ENCODE results near the gene NXNL2. TPM values are rescaled to one million over a fixed set of nuclear protein-coding genes. Genes with fewer than 3 reads are reported as not detected.
A peak's percentile ranks its signal among the peaks of the same experiment; 100 is the strongest.

The NXNL2 gene
- total and polyA plus RNA-seq, 5 donors: 0.07 to 0.25 (median 0.23) TPM; not detected in 2

DNA sequence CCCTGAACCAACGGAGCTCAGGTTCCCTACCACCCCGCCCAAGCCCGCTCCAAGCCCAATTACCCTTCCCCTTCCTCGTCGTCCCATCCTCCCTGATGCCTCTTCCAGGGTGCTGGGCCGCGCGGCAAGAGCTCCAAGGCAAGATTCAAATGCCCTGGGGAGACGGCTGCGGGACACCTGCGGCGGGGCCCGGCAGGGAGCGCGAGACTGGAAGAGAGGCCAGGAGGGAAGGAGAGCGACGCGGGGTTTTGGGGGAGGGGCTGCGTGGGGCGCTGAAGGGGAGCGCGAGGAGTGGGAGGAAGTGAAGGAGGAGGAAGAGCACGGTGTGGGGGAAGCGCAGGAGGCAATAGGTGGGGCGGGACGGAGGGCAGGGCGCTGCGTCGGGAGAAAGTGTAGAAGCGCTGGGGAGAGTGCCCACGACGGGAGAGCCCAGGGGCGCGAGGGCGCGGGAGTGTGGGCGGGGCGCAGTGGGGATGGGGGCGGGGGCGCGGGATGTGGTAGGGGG lies 975 bp upstream of the NXNL2 start:
- peaks cover 4% of the 10 kb centered on the region for H3K4me1 ChIP-seq (ENCODE audit: control insufficient read depth, insufficient read depth, low read length)
- 5% methylated on average over 41 of the region's 41 CpGs for WGBS
- intact Hi-C loops (cut with DNase I): no loop called here
- DNase-seq (peak in 1 of 3 donors; percentile 78), ATAC-seq (peak in 1 of 2 donors; percentile 30)
- no peaks in the 10 kb centered on the region for H3K27me3 ChIP-seq (ENCODE audit: control insufficient read depth, insufficient read depth)
- no peak overlapping the region for H3K27ac ChIP-seq (ENCODE audit: low read length)
- H3K9me3 ChIP-seq (ENCODE audit: control insufficient read depth, low read length): no peaks in the 10 kb centered on the region
- H3K4me3 ChIP-seq (ENCODE audit: low read length): peak overlapping the region; percentile 34

- WGBS: 5% methylated on average over 75 of the region's 75 CpGs
These were observed 446 bp downstream of the NXNL2 start for GRCh38 chr9:88535226-88536022.

DNA sequence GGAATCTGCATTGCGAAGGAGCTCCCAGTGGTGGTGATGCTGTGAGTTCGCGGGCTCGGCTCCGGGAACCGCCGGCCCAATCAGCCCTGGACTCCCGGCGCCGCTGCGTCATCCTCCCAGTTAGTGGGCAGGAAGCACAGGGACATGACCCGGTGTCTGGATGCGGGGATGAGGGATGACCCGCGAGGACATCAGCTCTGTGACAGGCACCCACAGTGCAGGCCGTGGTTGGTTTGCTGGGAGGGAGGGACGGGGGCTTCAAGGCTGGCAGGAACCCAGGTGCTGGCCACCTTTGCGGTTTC lies 996 bp downstream of the NXNL2 start:
- Histone ChIP-seq H3K4me1 (ENCODE audit: control insufficient read depth, insufficient read depth, low read length) (peaks cover 4% of the 10 kb centered on the region), H3K27me3 (ENCODE audit: control insufficient read depth, insufficient read depth) (no peaks in the 10 kb centered on the region), H3K27ac (ENCODE audit: low read length) (no peak overlapping the region), H3K9me3 (ENCODE audit: control insufficient read depth, low read length) (no peaks in the 10 kb centered on the region), H3K4me3 (ENCODE audit: low read length) (no peak overlapping the region)
- ATAC-seq: no peak
- intact Hi-C loops (cut with DNase I): no loop called here
- 28% methylated on average over 18 of the region's 18 CpGs for WGBS
- DNase-seq: peak; percentile 39 to 75 (median 73)

More at GRCh38 chr9:88535226-88536022, 446 bp downstream of the NXNL2 start:
- intact Hi-C loops (cut with DNase I): no loop called here
- Histone ChIP-seq H3K4me3 (ENCODE audit: low read length) (peak overlapping the region; percentile 34), H3K4me1 (ENCODE audit: control insufficient read depth, insufficient read depth, low read length) (peaks cover 4% of the 10 kb centered on the region), H3K9me3 (ENCODE audit: control insufficient read depth, low read length) (no peaks in the 10 kb centered on the region), H3K27me3 (ENCODE audit: control insufficient read depth, insufficient read depth) (no peaks in the 10 kb centered on the region), H3K27ac (ENCODE audit: low read length) (no peak overlapping the region)
- DNase-seq: peak in 1 of 3 donors; percentile 66
- ATAC-seq: no peak

DNA sequence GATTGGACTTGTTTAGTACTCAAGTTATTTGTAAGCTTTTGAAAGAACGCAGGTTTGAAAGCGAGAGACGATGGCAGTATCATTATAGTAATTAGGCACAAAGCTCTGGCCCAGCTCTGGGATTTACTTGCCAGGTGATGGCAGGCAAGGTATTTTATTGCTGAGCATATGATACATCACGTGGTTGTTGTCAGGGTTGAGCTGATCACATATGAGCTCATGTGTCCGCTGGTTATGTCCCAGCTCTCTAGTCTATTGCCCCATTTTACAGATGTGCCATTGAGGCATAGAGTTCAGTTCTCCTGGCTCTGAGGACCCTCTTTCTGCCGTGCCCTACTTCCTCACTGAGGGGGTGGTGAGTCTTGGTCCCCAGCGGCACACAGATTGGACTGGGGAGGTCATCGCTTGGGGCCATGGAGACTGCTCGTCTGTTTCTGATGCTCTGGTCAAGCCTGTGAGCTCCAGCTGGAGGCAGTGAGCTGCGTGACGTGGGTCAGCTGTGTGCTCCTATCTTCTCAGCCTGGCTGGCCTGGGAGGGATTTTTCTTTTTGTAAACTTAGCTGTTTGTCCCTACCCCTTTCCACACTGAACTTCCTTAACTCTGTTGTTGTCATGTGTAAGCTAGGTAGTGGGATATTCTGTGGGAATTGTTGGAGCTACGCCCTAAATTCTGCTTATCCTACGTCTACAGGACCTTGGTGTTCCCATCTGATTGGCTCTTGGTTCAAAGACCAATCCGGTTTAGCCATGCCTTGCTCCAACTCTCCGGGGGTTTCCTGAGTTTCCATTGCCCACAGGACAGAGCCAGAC lies 2.2 kb downstream of the NXNL2 start:
- ATAC-seq (peak; percentile 6 to 31), DNase-seq (peak; percentile 50 to 86 (median 82))
- no peak overlapping the region for H3K27ac ChIP-seq (ENCODE audit: low read length)
- H3K4me1 ChIP-seq (ENCODE audit: control insufficient read depth, insufficient read depth, low read length): peaks cover 4% of the 10 kb centered on the region
- no peak overlapping the region for H3K4me3 ChIP-seq (ENCODE audit: low read length)
- 56% methylated on average over 15 of the region's 15 CpGs for WGBS
- H3K9me3 ChIP-seq (ENCODE audit: control insufficient read depth, low read length): no peaks in the 10 kb centered on the region
- H3K27me3 ChIP-seq (ENCODE audit: control insufficient read depth, insufficient read depth): no peaks in the 10 kb centered on the region
- intact Hi-C loops (cut with DNase I): no loop called here

- DNase-seq (peak; percentile 86 to 91 (median 89)), ATAC-seq (peak; percentile 60 to 72)
- Histone ChIP-seq H3K27me3 (ENCODE audit: control insufficient read depth, insufficient read depth) (no peaks in the 10 kb centered on the region), H3K4me1 (ENCODE audit: control insufficient read depth, insufficient read depth, low read length) (peaks cover 4% of the 10 kb centered on the region), H3K9me3 (ENCODE audit: control insufficient read depth, low read length) (no peaks in the 10 kb centered on the region), H3K27ac (ENCODE audit: low read length) (no peak overlapping the region), H3K4me3 (ENCODE audit: low read length) (no peak overlapping the region)
- 20% methylated on average over 1 of the region's 1 CpG for WGBS
- intact Hi-C loops (cut with DNase I): no loop called here
These were observed 2.7 kb downstream of the NXNL2 start for GRCh38 chr9:88537761-88538091.

DNA sequence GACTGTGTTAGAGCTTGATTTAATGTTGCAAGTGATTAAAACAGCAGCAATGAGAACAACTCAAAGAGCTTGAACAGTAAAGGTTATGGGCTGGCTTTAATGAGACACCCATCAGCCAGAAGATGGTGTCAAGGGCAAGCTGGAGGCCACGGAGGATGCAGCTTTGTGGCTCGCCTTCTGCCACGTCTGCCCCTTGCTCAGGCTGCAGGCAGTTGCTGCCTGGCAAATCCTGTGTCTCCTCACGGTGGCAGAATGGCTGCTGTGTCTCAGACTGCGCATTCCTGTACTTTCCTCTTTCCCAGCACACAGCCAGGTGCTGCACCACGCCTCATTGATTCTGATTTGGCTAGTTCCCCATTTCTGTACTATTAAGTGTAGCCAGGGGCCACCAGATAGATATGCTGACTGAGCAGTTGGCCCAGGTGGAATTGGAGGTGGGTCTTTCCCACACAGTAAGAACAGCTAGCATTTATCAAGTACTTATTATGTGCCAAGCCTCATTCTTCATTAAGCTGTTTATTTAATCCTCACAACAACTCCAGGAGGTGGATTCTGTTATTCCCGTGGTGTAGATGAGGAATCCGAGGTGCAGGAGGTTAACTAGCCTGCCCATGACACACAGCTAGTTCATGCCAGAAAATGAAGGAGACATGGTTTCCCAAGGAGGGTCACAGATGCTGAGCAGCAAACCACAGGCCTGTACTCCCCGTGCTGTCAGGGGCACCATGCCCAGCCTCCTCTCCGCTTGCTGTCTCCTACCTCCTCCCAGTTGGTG lies 3.5 kb downstream of the NXNL2 start:
- H3K4me3 ChIP-seq (ENCODE audit: low read length): no peak overlapping the region
- intact Hi-C loops (cut with DNase I): no loop called here
- peaks cover 4% of the 10 kb centered on the region for H3K4me1 ChIP-seq (ENCODE audit: control insufficient read depth, insufficient read depth, low read length)
- 87% methylated on average over 10 of the region's 10 CpGs for WGBS
- ATAC-seq: no peak
- no peak for DNase-seq
- H3K9me3 ChIP-seq (ENCODE audit: control insufficient read depth, low read length): no peaks in the 10 kb centered on the region
- H3K27me3 ChIP-seq (ENCODE audit: control insufficient read depth, insufficient read depth): no peaks in the 10 kb centered on the region
- no peak overlapping the region for H3K27ac ChIP-seq (ENCODE audit: low read length)

DNA sequence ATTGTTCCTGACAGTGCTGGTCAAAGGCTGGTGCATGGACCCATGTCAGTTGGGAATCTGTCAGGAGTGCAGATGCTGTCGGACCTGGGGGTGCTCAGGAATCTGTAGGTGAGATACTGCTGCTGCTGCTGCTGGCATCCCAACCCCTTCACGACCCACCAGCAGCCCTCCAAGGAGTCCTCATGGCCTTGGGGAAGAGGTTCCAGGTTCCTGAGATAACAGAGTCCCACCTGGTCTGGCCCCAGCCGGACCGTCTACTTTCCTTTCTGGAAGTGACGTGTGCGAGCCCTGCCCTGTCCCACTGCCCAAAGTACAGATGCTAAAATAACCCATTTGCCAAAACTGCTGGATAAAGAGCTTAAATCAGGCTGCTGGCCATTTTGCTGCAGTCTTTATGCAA lies 4.3 kb downstream of the NXNL2 start:
- Histone ChIP-seq H3K27me3 (ENCODE audit: control insufficient read depth, insufficient read depth) (no peaks in the 10 kb centered on the region), H3K27ac (ENCODE audit: low read length) (no peak overlapping the region), H3K9me3 (ENCODE audit: control insufficient read depth, low read length) (no peaks in the 10 kb centered on the region), H3K4me3 (ENCODE audit: low read length) (no peak overlapping the region), H3K4me1 (ENCODE audit: control insufficient read depth, insufficient read depth, low read length) (peaks cover 2% of the 10 kb centered on the region)
- intact Hi-C loops (cut with DNase I): no loop called here
- no peak for DNase-seq
- 71% methylated on average over 6 of the region's 6 CpGs for WGBS
- ATAC-seq: no peak

DNA sequence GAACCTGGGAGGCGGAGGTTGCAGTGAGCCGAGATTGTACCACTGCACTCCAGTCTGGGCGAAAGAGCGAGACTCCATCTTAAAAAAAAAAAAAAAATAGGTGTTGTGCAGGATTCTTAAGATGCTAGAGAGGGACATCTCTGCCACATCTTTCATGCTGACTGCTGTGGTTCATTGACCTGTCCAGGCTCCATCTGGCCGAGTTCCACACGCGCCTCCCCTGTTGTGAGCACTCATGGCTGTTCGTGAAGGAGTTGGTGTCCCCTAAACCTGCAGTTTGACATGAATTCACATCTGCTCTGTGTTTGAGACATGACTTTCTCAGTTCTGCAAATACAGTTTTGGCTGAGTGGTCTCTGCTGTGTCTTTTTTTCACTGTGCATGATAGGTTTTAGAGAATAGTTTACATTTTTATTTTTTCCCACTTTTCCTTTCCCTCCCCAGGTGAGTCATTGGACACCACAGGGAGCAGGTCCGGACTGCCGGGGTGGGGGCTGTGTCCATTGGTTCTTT lies 5.3 kb downstream of the NXNL2 start:
- 93% methylated on average over 10 of the region's 10 CpGs for WGBS
- DNase-seq (no peak), ATAC-seq (no peak)
- H3K27ac ChIP-seq (ENCODE audit: low read length): no peak overlapping the region
- peaks cover 1% of the 10 kb centered on the region for H3K4me1 ChIP-seq (ENCODE audit: control insufficient read depth, insufficient read depth, low read length)
- no peaks in the 10 kb centered on the region for H3K9me3 ChIP-seq (ENCODE audit: control insufficient read depth, low read length)
- no peak overlapping the region for H3K4me3 ChIP-seq (ENCODE audit: low read length)
- intact Hi-C loops (cut with DNase I): no loop called here
- H3K27me3 ChIP-seq (ENCODE audit: control insufficient read depth, insufficient read depth): no peaks in the 10 kb centered on the region

GRCh38 chr9:88544245-88544644 lies 9.3 kb downstream of the NXNL2 start:
- WGBS: 49% methylated on average over 11 of the region's 11 CpGs
- no peak overlapping the region for H3K27ac ChIP-seq (ENCODE audit: low read length)
- intact Hi-C loops (cut with DNase I): no loop called here
- H3K4me3 ChIP-seq (ENCODE audit: low read length): no peak overlapping the region
- no peaks in the 10 kb centered on the region for H3K27me3 ChIP-seq (ENCODE audit: control insufficient read depth, insufficient read depth)
- H3K4me1 ChIP-seq (ENCODE audit: control insufficient read depth, insufficient read depth, low read length): no peaks in the 10 kb centered on the region
- peak; percentile 55 to 75 (median 74) for DNase-seq
- H3K9me3 ChIP-seq (ENCODE audit: control insufficient read depth, low read length): no peaks in the 10 kb centered on the region
- ATAC-seq: peak; percentile 54 to 94

- intact Hi-C loops (cut with DNase I): loop anchor here in 1 of 4 donors (10.0 kb wide), 1 partner anchor 57 kb away; no protein-coding TSS in a partner anchor
- ATAC-seq (no peak), DNase-seq (no peak)
- H3K4me3 ChIP-seq (ENCODE audit: low read length): no peak overlapping the region
- no peaks in the 10 kb centered on the region for H3K4me1 ChIP-seq (ENCODE audit: control insufficient read depth, insufficient read depth, low read length)
- no peaks in the 10 kb centered on the region for H3K27me3 ChIP-seq (ENCODE audit: control insufficient read depth, insufficient read depth)
- 35% methylated on average over 2 of the region's 2 CpGs for WGBS
- H3K9me3 ChIP-seq (ENCODE audit: control insufficient read depth, low read length): no peaks in the 10 kb centered on the region
- no peak overlapping the region for H3K27ac ChIP-seq (ENCODE audit: low read length)
These were observed 16.7 kb downstream of the NXNL2 start for GRCh38 chr9:88551546-88552137.
